ENCODE measurements around the gene ABHD17C. TPM values are rescaled to one million over a fixed set of nuclear protein-coding genes. Genes with fewer than 3 reads are reported as not detected.

Gene ABHD17C
- total and polyA plus RNA-seq, 2 experiments from 2014 or later, result 11.3 to 23.8 TPM

DNA sequence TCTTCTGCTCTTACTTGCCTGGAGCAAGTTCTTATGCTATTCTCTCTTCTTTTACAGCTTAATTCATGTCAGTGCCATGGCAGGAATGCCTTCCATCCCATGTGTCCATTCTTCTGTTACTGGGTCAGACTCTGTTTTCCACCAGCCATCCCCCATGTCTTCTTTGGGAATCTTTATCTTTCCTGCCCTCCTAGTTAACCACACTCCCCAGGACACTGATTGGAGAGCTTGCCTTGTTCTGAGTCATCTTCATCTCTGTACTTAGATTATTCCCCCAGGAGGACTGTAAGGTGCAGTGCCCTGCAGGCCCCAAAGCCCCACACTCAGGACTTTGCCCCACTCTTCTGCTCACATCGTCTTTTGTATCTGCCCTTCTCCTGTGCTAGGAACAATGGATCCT lies 3.6 kb downstream of the ABHD17C start:
- H3K4me2 ChIP-seq, result no peak overlapping the region
- H3F3A ChIP-seq (replicated peaks; ENCODE audit: low read depth), result 0 out of 2 replicates have a peak, but pooled peaks cover 4% of the 10 kb centered on the region
- peaks cover 29% of the 10 kb centered on the region for H3K4me1 ChIP-seq (ENCODE audit: insufficient read depth)

More for the DNA sequence above, 3.6 kb downstream of the ABHD17C start:
- no peak overlapping the region for H3K27ac ChIP-seq (ENCODE audit: low read depth)
- ATAC-seq (no peak), DNase-seq (ENCODE audit: low spot score) (no peak)
- peaks cover 15% of the 10 kb centered on the region for H3K27me3 Mint-ChIP-seq (ENCODE audit: insufficient read depth, low read depth, poor library complexity)
- peaks cover 32% of the 10 kb centered on the region for H3K4me1 Mint-ChIP-seq
- peaks cover 32% of the 10 kb centered on the region for H3K27me3 ChIP-seq (ENCODE audit: insufficient read depth)
- no peaks in the 10 kb centered on the region; the same call in 2 of the 3 replicates for H3K36me3 Mint-ChIP-seq (ENCODE audit: low read depth)
- no peak overlapping the region for H3K27ac Mint-ChIP-seq
- no peaks in the 10 kb centered on the region for H3K9me3 Mint-ChIP-seq
- TF ChIP-seq NANOG (IDR thresholded peaks at IDR 0.05; ENCODE audit: borderline replicate concordance) (no peak), CREB1 (CRISPR knock-in tag; IDR thresholded peaks at IDR 0.05; ENCODE audit: low read depth) (no peak), ZNF331 (CRISPR knock-in tag; IDR thresholded peaks at IDR 0.05; ENCODE audit: low read depth) (no peak), ZNF114 (CRISPR knock-in tag; IDR thresholded peaks at IDR 0.05) (no peak), STAT1 (IDR thresholded peaks at IDR 0.05; ENCODE audit: unreplicated experiment) (no peak), JUNB (IDR thresholded peaks at IDR 0.05; ENCODE audit: unreplicated experiment) (no peak), EZH2 (IDR thresholded peaks at IDR 0.05; ENCODE audit: low read depth, unreplicated experiment) (no peak), POLR2AphosphoS5 (IDR thresholded peaks at IDR 0.05; ENCODE audit: low read depth) (no peak)
- TF ChIP-seq, protein P1, sequence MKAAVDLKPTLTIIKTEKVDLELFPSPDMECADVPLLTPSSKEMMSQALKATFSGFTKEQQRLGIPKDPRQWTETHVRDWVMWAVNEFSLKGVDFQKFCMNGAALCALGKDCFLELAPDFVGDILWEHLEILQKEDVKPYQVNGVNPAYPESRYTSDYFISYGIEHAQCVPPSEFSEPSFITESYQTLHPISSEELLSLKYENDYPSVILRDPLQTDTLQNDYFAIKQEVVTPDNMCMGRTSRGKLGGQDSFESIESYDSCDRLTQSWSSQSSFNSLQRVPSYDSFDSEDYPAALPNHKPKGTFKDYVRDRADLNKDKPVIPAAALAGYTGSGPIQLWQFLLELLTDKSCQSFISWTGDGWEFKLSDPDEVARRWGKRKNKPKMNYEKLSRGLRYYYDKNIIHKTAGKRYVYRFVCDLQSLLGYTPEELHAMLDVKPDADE (IDR thresholded peaks at IDR 0.05), result no peak
- TF ChIP-seq, protein P2, sequence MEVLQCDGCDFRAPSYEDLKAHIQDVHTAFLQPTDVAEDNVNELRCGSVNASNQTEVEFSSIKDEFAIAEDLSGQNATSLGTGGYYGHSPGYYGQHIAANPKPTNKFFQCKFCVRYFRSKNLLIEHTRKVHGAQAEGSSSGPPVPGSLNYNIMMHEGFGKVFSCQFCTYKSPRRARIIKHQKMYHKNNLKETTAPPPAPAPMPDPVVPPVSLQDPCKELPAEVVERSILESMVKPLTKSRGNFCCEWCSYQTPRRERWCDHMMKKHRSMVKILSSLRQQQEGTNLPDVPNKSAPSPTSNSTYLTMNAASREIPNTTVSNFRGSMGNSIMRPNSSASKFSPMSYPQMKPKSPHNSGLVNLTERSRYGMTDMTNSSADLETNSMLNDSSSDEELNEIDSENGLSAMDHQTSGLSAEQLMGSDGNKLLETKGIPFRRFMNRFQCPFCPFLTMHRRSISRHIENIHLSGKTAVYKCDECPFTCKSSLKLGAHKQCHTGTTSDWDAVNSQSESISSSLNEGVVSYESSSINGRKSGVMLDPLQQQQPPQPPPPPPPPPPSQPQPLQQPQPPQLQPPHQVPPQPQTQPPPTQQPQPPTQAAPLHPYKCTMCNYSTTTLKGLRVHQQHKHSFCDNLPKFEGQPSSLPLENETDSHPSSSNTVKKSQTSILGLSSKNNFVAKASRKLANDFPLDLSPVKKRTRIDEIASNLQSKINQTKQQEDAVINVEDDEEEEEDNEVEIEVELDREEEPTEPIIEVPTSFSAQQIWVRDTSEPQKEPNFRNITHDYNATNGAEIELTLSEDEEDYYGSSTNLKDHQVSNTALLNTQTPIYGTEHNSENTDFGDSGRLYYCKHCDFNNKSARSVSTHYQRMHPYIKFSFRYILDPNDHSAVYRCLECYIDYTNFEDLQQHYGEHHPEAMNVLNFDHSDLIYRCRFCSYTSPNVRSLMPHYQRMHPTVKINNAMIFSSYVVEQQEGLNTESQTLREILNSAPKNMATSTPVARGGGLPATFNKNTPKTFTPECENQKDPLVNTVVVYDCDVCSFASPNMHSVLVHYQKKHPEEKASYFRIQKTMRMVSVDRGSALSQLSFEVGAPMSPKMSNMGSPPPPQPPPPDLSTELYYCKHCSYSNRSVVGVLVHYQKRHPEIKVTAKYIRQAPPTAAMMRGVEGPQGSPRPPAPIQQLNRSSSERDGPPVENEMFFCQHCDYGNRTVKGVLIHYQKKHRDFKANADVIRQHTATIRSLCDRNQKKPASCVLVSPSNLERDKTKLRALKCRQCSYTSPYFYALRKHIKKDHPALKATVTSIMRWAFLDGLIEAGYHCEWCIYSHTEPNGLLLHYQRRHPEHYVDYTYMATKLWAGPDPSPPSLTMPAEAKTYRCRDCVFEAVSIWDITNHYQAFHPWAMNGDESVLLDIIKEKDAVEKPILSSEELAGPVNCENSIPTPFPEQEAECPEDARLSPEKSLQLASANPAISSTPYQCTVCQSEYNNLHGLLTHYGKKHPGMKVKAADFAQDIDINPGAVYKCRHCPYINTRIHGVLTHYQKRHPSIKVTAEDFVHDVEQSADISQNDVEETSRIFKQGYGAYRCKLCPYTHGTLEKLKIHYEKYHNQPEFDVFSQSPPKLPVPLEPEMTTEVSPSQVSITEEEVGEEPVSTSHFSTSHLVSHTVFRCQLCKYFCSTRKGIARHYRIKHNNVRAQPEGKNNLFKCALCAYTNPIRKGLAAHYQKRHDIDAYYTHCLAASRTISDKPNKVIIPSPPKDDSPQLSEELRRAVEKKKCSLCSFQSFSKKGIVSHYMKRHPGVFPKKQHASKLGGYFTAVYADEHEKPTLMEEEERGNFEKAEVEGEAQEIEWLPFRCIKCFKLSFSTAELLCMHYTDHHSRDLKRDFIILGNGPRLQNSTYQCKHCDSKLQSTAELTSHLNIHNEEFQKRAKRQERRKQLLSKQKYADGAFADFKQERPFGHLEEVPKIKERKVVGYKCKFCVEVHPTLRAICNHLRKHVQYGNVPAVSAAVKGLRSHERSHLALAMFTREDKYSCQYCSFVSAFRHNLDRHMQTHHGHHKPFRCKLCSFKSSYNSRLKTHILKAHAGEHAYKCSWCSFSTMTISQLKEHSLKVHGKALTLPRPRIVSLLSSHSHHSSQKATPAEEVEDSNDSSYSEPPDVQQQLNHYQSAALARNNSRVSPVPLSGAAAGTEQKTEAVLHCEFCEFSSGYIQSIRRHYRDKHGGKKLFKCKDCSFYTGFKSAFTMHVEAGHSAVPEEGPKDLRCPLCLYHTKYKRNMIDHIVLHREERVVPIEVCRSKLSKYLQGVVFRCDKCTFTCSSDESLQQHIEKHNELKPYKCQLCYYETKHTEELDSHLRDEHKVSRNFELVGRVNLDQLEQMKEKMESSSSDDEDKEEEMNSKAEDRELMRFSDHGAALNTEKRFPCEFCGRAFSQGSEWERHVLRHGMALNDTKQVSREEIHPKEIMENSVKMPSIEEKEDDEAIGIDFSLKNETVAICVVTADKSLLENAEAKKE (CRISPR knock-in tag; IDR thresholded peaks at IDR 0.05), result no peak
- TF ChIP-seq, protein P3, sequence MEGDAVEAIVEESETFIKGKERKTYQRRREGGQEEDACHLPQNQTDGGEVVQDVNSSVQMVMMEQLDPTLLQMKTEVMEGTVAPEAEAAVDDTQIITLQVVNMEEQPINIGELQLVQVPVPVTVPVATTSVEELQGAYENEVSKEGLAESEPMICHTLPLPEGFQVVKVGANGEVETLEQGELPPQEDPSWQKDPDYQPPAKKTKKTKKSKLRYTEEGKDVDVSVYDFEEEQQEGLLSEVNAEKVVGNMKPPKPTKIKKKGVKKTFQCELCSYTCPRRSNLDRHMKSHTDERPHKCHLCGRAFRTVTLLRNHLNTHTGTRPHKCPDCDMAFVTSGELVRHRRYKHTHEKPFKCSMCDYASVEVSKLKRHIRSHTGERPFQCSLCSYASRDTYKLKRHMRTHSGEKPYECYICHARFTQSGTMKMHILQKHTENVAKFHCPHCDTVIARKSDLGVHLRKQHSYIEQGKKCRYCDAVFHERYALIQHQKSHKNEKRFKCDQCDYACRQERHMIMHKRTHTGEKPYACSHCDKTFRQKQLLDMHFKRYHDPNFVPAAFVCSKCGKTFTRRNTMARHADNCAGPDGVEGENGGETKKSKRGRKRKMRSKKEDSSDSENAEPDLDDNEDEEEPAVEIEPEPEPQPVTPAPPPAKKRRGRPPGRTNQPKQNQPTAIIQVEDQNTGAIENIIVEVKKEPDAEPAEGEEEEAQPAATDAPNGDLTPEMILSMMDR (conservative IDR thresholded peaks at IDR 0.05; ENCODE audit: low read depth in 2 of 2), result no peak
- TF ChIP-seq, protein P4, sequence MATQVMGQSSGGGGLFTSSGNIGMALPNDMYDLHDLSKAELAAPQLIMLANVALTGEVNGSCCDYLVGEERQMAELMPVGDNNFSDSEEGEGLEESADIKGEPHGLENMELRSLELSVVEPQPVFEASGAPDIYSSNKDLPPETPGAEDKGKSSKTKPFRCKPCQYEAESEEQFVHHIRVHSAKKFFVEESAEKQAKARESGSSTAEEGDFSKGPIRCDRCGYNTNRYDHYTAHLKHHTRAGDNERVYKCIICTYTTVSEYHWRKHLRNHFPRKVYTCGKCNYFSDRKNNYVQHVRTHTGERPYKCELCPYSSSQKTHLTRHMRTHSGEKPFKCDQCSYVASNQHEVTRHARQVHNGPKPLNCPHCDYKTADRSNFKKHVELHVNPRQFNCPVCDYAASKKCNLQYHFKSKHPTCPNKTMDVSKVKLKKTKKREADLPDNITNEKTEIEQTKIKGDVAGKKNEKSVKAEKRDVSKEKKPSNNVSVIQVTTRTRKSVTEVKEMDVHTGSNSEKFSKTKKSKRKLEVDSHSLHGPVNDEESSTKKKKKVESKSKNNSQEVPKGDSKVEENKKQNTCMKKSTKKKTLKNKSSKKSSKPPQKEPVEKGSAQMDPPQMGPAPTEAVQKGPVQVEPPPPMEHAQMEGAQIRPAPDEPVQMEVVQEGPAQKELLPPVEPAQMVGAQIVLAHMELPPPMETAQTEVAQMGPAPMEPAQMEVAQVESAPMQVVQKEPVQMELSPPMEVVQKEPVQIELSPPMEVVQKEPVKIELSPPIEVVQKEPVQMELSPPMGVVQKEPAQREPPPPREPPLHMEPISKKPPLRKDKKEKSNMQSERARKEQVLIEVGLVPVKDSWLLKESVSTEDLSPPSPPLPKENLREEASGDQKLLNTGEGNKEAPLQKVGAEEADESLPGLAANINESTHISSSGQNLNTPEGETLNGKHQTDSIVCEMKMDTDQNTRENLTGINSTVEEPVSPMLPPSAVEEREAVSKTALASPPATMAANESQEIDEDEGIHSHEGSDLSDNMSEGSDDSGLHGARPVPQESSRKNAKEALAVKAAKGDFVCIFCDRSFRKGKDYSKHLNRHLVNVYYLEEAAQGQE (IDR thresholded peaks at IDR 0.05; ENCODE audit: unreplicated experiment), result no peak
- H4K20me1 ChIP-seq (replicated peaks; ENCODE audit: insufficient read depth), result peaks cover 10% of the 10 kb centered on the region
- no peak overlapping the region for H3K4me3 Mint-ChIP-seq
- no peak overlapping the region for H2AFZ ChIP-seq
- no peaks in the 10 kb centered on the region for H3K9me2 ChIP-seq (ENCODE audit: insufficient read depth)
- no peak overlapping the region for H3K4me3 ChIP-seq
- no peaks in the 10 kb centered on the region for H3K36me3 ChIP-seq (ENCODE audit: insufficient read depth)
- H3K79me2 ChIP-seq (replicated peaks; ENCODE audit: insufficient read depth), result peaks cover 68% of the 10 kb centered on the region
